COR-L47 (cell line): ENCODE results near the gene S100A14.
"Not testable (repeated sequence)": the region's sequence is repeated elsewhere in the genome, so short reads cannot be mapped to it uniquely, and the experiment has no call there.

Experiments used
- DNase-seq: peaks from one replicate; lab custom pipeline; 2025; lab: John Stamatoyannopoulos, UW

The S100A14 gene

GRCh38 chr1:153616144-153616916, at the start of gene S100A14:
Gene S100A14, minus strand, starts transcription at chr1:153616325. Its CDS starts 467 bp downstream, at chr1:153615858.
- peak; percentile 20 for DNase-seq

GRCh38 chr1:153663211-153663610, 47.1 kb upstream of the S100A14 start:
- DNase-seq, result no peak

DNA sequence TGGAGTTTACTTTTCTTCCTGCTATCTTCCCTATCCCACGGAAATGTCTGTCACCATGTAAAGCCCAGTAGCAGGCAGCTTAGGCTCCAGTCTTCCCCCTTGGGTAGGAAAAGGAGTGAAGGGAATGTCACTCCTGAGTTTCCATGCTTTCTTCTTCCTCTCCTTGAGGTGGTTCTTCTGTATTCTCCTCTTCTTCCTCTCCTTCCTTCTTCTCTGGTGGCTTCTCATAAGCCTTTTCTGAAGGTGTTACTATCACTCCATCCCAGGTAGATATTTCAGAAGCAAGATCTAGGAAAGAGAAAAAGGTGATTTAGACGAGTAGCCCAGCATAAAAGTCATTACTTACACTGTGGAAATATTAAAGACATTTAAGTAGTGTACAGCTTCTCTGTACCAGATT, 46.1 kb upstream of the S100A14 start:
- DNase-seq, result no peak

DNA sequence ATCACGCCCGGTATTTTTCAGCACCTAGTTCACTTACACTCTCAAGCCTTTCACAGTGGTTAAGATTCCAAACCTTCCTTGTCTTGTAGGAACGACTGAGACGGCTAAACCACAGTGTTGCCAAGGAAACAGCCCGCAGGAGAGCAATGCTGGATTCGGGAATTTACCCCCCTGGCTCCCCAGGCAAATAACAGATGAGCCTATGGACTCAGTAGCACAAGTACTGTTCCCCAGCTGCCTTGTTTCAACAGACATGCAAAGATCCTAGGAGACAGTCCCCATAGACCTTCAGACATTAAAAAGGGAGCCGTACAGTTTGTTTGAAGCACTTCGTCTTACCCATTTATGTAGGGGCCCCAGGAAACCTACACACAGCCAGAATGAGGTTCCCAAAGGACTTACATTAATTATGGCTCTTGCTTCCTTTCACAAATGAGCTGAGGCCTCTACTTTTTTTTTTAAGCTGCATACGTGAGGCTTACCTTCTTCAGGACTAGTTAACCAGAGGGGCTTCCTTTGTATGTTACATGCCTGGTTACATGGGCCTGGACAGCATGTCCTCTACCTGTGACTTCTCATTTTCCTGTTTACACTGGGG, 45.1 kb upstream of the S100A14 start:
- no peak for DNase-seq

DNA sequence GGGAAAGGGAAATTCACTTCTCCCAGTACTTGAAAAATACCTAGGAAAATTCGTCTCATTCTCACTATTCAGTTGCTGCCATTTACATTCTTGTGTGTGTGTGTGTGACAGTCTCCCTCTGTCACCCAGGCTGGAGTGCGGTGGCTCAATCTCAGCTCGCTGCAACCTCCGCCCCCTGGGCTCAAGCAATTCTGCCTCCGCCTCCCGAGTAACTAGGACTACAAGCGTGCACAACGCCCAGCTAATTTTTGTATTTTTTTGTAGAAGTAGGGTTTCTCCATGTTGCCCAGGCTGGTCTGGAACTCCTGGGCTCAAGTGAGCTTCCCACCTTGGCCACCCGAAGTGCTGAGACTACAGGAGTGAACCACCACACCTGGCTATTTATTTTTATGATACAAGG, 43.5 kb upstream of the S100A14 start:
- DNase-seq, result no peak

- DNase-seq, result no peak
Measured at GRCh38 chr1:153659175-153659534, 43.0 kb upstream of the S100A14 start.

DNA sequence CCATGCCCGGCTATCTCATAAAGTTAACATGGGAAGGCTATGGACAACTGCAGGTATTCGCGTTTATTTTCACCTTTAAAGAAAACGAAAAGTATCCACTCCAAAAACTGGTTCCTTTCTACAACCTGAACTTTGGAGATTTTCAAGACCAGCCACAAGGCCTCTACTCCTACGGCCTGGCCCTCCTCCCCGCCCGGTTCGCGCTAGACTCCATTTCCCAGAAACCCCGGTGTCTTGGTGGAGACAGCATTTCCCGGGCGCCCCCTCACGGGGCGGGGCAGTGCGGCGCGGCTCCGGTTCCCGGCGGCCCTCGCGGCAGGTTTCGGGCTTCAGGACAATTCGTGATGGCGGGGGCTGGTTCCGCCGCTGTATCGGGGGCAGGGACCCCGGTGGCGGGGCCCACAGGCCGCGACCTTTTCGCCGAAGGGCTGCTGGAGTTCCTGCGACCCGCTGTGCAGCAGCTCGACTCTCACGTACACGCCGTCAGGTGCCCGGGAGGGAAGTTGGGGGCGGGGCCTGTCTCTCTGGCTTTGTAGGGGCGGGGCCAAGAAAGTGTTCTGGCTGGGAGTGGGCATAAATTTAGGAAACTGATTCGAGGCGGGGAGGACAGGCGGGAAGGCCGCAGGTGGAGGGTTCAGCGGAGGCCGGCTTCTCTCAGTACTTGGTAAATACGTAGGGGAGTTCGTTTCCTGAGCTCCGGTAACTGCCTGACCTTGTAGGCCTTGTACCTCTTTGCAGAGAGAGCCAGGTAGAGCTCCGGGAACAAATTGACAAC, 42.5 kb upstream of the S100A14 start, which contains the start of gene SNAPIN:
TSS of gene SNAPIN (plus strand) at position 304 of the 775 bp plus-strand sequence. CDS start at position 345, 41 bp downstream.
- peak; percentile 88 for DNase-seq

DNA sequence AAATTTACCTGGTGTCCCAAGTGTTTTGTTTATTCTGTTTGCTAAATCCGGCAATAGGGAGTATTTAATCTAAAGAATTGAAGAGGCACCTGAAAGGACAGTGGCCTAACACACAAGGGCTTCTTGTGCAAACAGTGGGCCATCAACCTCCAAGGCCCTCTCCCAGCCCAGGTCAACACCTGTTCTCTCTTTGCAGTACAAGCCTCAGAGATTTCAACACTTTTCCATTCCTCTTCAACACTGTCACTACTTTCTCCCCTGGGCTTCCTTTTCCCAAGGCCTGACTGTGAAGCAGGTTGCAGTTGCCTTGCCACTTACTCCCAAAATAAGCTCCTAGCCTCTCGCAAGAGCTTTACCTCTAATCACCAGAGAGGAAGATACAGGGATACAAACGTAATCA, 39.2 kb upstream of the S100A14 start:
- DNase-seq, result no peak

GRCh38 chr1:153652805-153653500, 36.8 kb upstream of the S100A14 start:
- no peak for DNase-seq

- DNase-seq, result no peak
Measured at GRCh38 chr1:153651771-153652170, 35.6 kb upstream of the S100A14 start.

DNA sequence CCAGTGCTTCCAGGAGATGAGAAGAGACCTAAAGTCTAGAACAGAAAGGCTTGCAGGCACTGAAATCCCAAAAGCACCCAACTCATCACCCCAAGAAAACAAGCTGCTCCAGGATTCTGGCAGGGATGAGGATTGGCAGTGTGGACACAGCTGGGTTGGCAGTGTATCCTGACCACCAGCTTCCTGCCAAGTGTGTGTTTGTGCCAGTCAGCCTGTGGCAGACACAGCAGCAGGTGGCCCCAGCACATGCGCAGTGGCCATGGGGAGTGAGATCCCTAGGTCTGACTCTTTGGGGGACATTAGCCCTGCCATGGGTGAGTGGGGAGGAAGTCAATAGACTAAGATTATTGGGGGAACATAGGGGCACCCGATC, 33.7 kb upstream of the S100A14 start:
- DNase-seq, result peak; percentile 80

GRCh38 chr1:153649137-153649862, 33.2 kb upstream of the S100A14 start:
- no peak for DNase-seq

DNA sequence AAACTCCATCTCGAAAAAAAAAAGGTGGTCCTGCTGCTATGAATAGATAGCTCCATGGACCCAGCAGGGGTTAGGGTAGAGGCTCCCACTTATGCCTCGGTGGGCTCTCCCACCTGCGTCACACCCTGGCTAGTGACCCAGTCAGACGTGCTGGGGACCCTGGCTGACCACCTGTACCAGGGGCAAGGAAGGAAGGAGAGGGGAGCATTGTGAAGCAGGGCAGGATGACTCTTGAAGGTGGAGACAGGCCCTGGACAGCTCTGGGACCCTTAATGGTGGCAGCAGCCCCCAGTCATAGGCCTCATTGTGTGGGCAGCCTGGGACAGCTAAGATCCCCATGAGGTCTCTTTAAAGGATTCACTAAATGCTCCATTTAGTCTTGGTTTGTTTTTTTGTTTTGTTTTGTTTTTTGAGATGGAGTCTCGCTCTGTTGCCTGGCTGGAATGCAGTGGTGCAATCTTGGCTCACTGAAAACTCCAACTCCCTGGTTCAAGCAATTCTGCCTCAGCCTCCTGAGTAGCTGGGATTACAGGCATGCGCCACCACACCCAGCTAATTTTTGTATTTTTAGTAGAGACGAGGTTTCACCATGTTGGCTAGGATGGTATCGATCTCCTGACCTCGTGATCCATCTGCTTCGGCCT, 32.0 kb upstream of the S100A14 start:
- no peak for DNase-seq

GRCh38 chr1:153647346-153647714, 31.2 kb upstream of the S100A14 start:
- no peak for DNase-seq

GRCh38 chr1:153646672-153647345, 30.7 kb upstream of the S100A14 start:
- DNase-seq, result no peak

- no peak for DNase-seq
Measured at GRCh38 chr1:153643816-153644215, 27.7 kb upstream of the S100A14 start.

DNA sequence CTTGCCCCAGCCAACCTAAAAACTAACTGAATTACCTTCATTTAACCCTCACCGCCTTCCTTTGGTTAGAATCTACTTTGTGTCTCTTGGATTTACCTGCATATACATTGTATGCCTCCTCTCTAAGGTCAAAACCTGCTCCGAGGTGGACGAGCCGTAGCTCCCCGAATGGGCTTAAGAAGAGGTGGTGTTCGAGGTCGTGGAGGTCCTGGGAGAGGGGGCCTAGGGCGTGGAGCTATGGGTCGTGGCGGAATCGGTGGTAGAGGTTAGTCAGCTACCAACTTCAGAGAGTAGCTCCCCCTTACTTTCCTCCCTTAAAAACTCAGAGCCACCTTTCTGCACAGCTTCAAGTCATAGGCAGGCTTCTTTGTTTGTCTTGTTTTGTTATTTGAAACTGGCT, 27.0 kb upstream of the S100A14 start:
- no peak for DNase-seq

DNA sequence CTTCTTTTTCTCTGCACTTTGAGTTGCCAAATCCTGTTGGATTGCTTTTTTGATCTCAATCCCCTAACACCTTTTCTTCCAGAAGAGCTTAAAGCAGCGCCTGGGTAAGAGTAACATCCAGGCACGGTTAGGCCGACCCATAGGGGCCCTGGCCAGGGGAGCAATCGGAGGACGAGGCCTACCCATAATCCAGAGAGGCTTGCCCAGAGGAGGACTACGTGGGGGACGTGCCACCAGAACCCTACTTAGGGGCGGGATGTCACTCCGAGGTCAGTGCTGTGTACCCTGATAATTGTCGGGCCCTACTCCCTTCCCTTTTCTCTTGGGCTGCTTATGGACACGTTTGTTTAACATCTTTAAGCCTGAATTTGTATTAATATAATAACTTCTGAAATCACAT, 26.0 kb upstream of the S100A14 start:
- no peak for DNase-seq

GRCh38 chr1:153640861-153641260, 24.7 kb upstream of the S100A14 start:
- no peak for DNase-seq

- DNase-seq, result not testable (repeated sequence)
Measured at GRCh38 chr1:153640213-153640612, 24.1 kb upstream of the S100A14 start.

DNA sequence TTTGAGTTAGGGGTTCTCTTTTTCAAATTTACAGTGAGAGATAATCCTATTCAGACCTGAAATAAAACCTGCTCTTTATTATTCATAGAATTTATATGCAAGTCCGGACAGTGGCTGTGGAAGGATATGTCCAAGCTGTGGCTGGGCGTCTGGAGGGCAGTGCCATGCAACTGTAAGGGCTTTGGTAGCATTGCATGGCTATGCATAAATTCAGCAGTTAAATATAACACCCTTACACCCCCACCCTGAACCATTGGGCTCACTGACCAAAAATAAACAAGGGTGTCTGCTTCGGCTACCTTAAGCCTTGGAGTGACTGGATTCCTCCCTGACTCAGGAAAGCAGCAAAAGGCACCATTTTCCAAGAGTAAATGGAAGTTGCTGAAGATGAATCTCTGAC, 23.2 kb upstream of the S100A14 start:
- DNase-seq, result no peak
